ENCODE data around the gene DOK6.
"Not testable (repeated sequence)": the region's sequence is repeated elsewhere in the genome, so short reads cannot be mapped to it uniquely, and the experiment has no call there.

Gene DOK6

GRCh38 chr18:69813559-69813958 is 412.9 kb downstream of the DOK6 start:
- no peak for TF ChIP-seq CTCF (conservative IDR thresholded peaks at IDR 0.05; ENCODE audit: low read depth, low read length)
- no peak overlapping the region for H3K4me3 ChIP-seq (ENCODE audit: low read length)
- no peak for DNase-seq (ENCODE audit: low read depth)

GRCh38 chr18:69814861-69815385 is 414.2 kb downstream of the DOK6 start:
- no peak for TF ChIP-seq CTCF (conservative IDR thresholded peaks at IDR 0.05; ENCODE audit: low read depth, low read length)
- no peak for DNase-seq (ENCODE audit: low read depth)

GRCh38 chr18:69817335-69817940 is 416.8 kb downstream of the DOK6 start:
- DNase-seq (ENCODE audit: low read depth): peak; percentile 83
- no peak overlapping the region for H3K4me3 ChIP-seq (ENCODE audit: low read length)
- TF ChIP-seq CTCF (conservative IDR thresholded peaks at IDR 0.05; ENCODE audit: low read depth, low read length): no peak

More at GRCh38 chr18:69814861-69815385, 414.2 kb downstream of the DOK6 start:
- no peak overlapping the region for H3K4me3 ChIP-seq (ENCODE audit: low read length)

GRCh38 chr18:69819460-69819859 is 418.8 kb downstream of the DOK6 start:
- TF ChIP-seq CTCF (conservative IDR thresholded peaks at IDR 0.05; ENCODE audit: low read depth, low read length): no peak
- H3K4me3 ChIP-seq (ENCODE audit: low read length): no peak overlapping the region
- DNase-seq (ENCODE audit: low read depth): no peak

- DNase-seq (ENCODE audit: low read depth): no peak
- H3K4me3 ChIP-seq (ENCODE audit: low read length): no peak overlapping the region
- TF ChIP-seq CTCF (conservative IDR thresholded peaks at IDR 0.05; ENCODE audit: low read depth, low read length): no peak
Observed at GRCh38 chr18:69820538-69820937, 419.9 kb downstream of the DOK6 start.

- DNase-seq (ENCODE audit: low read depth): no peak
- H3K4me3 ChIP-seq (ENCODE audit: low read length): no peak overlapping the region
- TF ChIP-seq CTCF (conservative IDR thresholded peaks at IDR 0.05; ENCODE audit: low read depth, low read length): no peak
Observed at GRCh38 chr18:69830189-69830588, 429.5 kb downstream of the DOK6 start.

- not testable (repeated sequence) for H3K4me3 ChIP-seq (ENCODE audit: low read length); DNase-seq (ENCODE audit: low read depth)
Observed at GRCh38 chr18:69834980-69835379, 434.3 kb downstream of the DOK6 start.

Data from retinal pigment epithelial cell (primary cell).